ENCODE data around the gene HTR1D.
"Not testable (repeated sequence)": the region's sequence is repeated elsewhere in the genome, so short reads cannot be mapped to it uniquely, and the experiment has no call there.

GRCh38 chr1:23207733-23208132 is 9.6 kb downstream of the HTR1D start:
- TF ChIP-seq CTCF (conservative IDR thresholded peaks at IDR 0.05 in 1 of 2, IDR thresholded peaks at IDR 0.05 in 1 of 2; ENCODE audit: extremely low read depth in 1 of 2, insufficient read depth in 1 of 2, low read depth in 1 of 2, low read length in 2 of 2); EZH2 (IDR thresholded peaks at IDR 0.05; ENCODE audit: borderline replicate concordance, low read length): not testable (repeated sequence)
